Esophagus squamous epithelium (tissue), 5 donors: Measurements from ENCODE around the gene FAM53B. TPM values are rescaled to one million over a fixed set of nuclear protein-coding genes. Genes with fewer than 3 reads are reported as not detected.

ENCODE experiments used
- DNase-seq: peaks from one replicate; lab custom pipeline; 2025; lab: John Stamatoyannopoulos, UW
- H3K27ac ChIP-seq, 4 donors: fragments of 200-600 bp; sonication (generic); one replicate each; pipeline ENCODE4 v1.5.1; 2016 to 2019; ENCODE audit warnings: mild to moderate bottlenecking in 1 of 4
- H3K27me3 ChIP-seq, 4 donors: fragments of 200-600 bp; sonication (generic); 1 replicate in 3 of 4; 2 replicates in 1 of 4; pipeline versions ENCODE4 v1.5.1 to v1.6.0; 2017 to 2021; ENCODE audit warnings: antibody characterized with exemption in 1 of 4
- H3K36me3 ChIP-seq, 3 donors: fragments of 200-600 bp; sonication (generic); one replicate each; pipeline ENCODE4 v1.5.1; 2016 to 2019
- H3K4me1 ChIP-seq, 3 donors: fragments of 200-600 bp; sonication (generic); one replicate each; pipeline ENCODE4 v1.5.1; 2017 to 2019
- H3K4me3 ChIP-seq, 4 donors: fragments of 200-600 bp; sonication (generic); 1 replicate in 3 of 4; 2 replicates in 1 of 4; pipeline ENCODE4 v1.5.1; 2016 to 2019; ENCODE audit warnings: mild to moderate bottlenecking in 2 of 4, moderate library complexity in 1 of 4
- H3K9me3 ChIP-seq, 3 donors: fragments of 200-600 bp; sonication (generic); one replicate each; pipeline ENCODE4 v1.5.1; 2016 to 2019
- CTCF ChIP-seq, 6 experiments: fragments of 450-650 bp in 4 of 6; fragments of 200-600 bp in 2 of 6; sonication (generic) in 2 of 6; IDR thresholded peaks; one replicate each; pipeline ENCODE4 v1.5.1; 2016 to 2019; ENCODE audit warnings: antibody characterized with exemption in 6 of 6, mild to moderate bottlenecking in 4 of 6, moderate library complexity in 4 of 6
- POLR2A ChIP-seq, 4 donors: fragments of 450-650 bp; IDR thresholded peaks; one replicate each; pipeline ENCODE4 v1.6.1; 2017; ENCODE audit warnings: antibody characterized with exemption in 4 of 4, mild to moderate bottlenecking in 4 of 4, moderate library complexity in 3 of 4
- WGBS, 2 donors: methylation state at CpG; one replicate each; pipeline ENCODE4 v1.1.5; 2018; 5-methylcytosine and 5-hydroxymethylcytosine counted together
- intact Hi-C: fragments of 100-400 bp; cut with DNase I; formaldehyde crosslinking; loops from one replicate; pipeline ENCODE4 v1.15.0; 2022
- total RNA-seq, 4 donors: library from RNA; depleted of rRNA; stranded (reverse); fragments of >200 nt; gene quantifications; one replicate each; pipeline ENCODE4 v1.1.0, GENCODE V29; 2016
- donor health status: DM: yes; HTN: yes; CAD: no.

The FAM53B gene
- total RNA-seq, 4 donors from 2014 or later, result 27.4 to 54.2 (median 31.5) TPM

GRCh38 chr10:124715439-124715838 lies 28.7 kb downstream of the FAM53B start:
- DNase-seq, result no peak
- H3K4me1 ChIP-seq, result peaks cover 42 to 99% (median 66%) of the 10 kb centered on the region in 3 donors
- TF ChIP-seq CTCF (IDR thresholded peaks at IDR 0.05) (no peak), POLR2A (IDR thresholded peaks at IDR 0.05) (no peak)
- H3K27ac ChIP-seq, result peak overlapping the region in 1 of 4 donors; percentile 91
- H3K9me3 ChIP-seq, result no peaks in the 10 kb centered on the region
- H3K27me3 ChIP-seq, result no peaks in the 10 kb centered on the region
- H3K36me3 ChIP-seq, result no peaks in the 10 kb centered on the region
- no peak overlapping the region for H3K4me3 ChIP-seq
- 48 to 90% methylated on average over 3 to 5 of the region's 6 CpGs for whole genome bisulfite sequencing, 2 donors
- intact Hi-C loops, result no loop called here

DNA sequence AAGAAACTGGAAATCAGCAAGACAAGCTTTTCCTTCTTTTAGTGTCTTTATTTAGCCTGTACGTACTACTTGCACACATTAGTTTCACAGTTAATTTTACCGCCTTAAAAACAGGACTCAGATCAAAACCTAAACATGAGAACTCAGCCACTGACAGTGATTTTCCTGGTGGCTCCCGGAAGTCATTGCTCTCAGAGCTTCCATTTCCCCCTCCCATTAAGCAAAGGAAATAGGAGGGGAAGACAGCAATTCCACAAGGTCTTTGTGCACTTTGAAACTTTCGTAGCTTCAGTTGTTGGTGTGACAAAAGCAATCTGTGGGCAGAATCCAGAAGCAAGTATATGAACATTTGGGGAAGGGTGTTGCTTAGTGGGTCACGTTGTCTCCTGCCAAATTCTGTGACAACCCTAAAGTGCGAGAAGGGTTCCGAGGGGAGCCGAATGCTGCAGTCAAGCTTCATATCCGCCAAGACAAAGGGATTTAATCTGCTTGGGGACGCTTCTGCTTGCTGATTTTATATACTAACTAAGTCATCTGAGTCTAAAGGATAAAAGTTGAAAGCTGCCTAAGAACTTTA lies 30.4 kb downstream of the FAM53B start:
- intact Hi-C loops, result no loop called here
- TF ChIP-seq CTCF (IDR thresholded peaks at IDR 0.05), result peak in 1 of 6 experiments; percentile 7
- TF ChIP-seq POLR2A (IDR thresholded peaks at IDR 0.05), result no peak
- H3K4me3 ChIP-seq, result no peak overlapping the region
- no peaks in the 10 kb centered on the region for H3K36me3 ChIP-seq
- DNase-seq, result no peak
- H3K9me3 ChIP-seq, result no peaks in the 10 kb centered on the region
- H3K4me1 ChIP-seq, result peaks cover 48 to 99% (median 66%) of the 10 kb centered on the region in 3 donors
- 57 to 61% methylated on average over 10 of the region's 10 CpGs for WGBS, 2 donors
- H3K27ac ChIP-seq, result peak overlapping the region in 3 of 4 donors; percentile 42 to 64 (median 53)
- no peaks in the 10 kb centered on the region for H3K27me3 ChIP-seq

- TF ChIP-seq CTCF (IDR thresholded peaks at IDR 0.05) (no peak), POLR2A (IDR thresholded peaks at IDR 0.05) (no peak)
- 89 to 100% methylated on average over 2 to 5 of the region's 5 CpGs for WGBS, 2 donors
- Histone ChIP-seq H3K4me3 (no peak overlapping the region), H3K4me1 (peaks cover 49 to 99% (median 66%) of the 10 kb centered on the region in 3 donors), H3K27ac (peak overlapping the region in 2 of 4 donors; percentile 42 to 53), H3K27me3 (no peaks in the 10 kb centered on the region), H3K9me3 (no peaks in the 10 kb centered on the region), H3K36me3 (no peaks in the 10 kb centered on the region)
- intact Hi-C loops, result no loop called here
- DNase-seq, result no peak
Measured at GRCh38 chr10:124712704-124713407, 31.3 kb downstream of the FAM53B start.

DNA sequence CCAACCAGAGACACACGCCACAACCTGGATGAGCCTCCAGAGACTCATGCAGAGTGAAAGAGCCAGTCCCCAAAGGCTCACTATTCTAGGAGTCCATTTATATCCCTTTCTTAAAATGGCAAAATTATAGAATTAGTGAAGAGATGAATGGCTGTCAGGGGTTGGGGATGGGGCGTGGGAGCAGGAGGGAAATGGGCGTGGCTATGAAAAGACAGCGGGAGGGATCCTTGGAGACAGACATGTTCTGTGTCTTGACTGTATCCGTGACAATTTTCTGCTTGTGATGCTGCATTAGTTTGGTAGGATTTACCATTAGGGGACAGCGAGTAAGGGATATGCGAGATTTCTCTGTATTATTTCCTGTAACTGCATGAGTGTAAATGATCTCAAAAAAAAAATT lies 33.0 kb downstream of the FAM53B start:
- peaks cover 50 to 99% (median 74%) of the 10 kb centered on the region in 3 donors for H3K4me1 ChIP-seq
- intact Hi-C loops, result no loop called here

More for the DNA sequence above, 33.0 kb downstream of the FAM53B start:
- peaks cover 0 to 8% (median 2%) of the 10 kb centered on the region in 3 donors for H3K36me3 ChIP-seq
- H3K27me3 ChIP-seq, result no peaks in the 10 kb centered on the region
- TF ChIP-seq POLR2A (IDR thresholded peaks at IDR 0.05), result no peak
- TF ChIP-seq CTCF (IDR thresholded peaks at IDR 0.05), result no peak
- H3K4me3 ChIP-seq, result no peak overlapping the region
- H3K9me3 ChIP-seq, result no peaks in the 10 kb centered on the region
- no peak for DNase-seq
- 69 to 80% methylated on average over 7 of the region's 7 CpGs for WGBS, 2 donors
- peak overlapping the region; percentile 64 to 83 (median 80) for H3K27ac ChIP-seq
